Measurements from ENCODE around the gene PNPLA1.
A peak's percentile ranks its signal among the peaks of the same experiment; 100 is the strongest.

The PNPLA1 gene

GRCh38 chr6:36280983-36281382 is 11.1 kb downstream of the PNPLA1 start:
- ChIA-PET POLR2A (interaction anchor here (0.7 kb wide), 1 partner anchor 8 kb away, joined by 4 read pairs; no protein-coding TSS in a partner anchor), CTCF (interaction anchor here (0.6 to 2.0 kb wide), 4 partner anchors 8 to 593 kb away, joined by 3 to 16 read pairs (median 4); no protein-coding TSS in a partner anchor)
- no peaks in the 10 kb centered on the region for H3K9me3 ChIP-seq (ENCODE audit: control insufficient read depth, insufficient read depth, low read depth, low read length)
- TF ChIP-seq PRDM10 (tag by site-specific recombination; IDR thresholded peaks at IDR 0.05): no peak
- TF ChIP-seq EGR2 (tag by site-specific recombination; IDR thresholded peaks at IDR 0.05; ENCODE audit: low read depth): peak; percentile 71; the same call in 1 of the 2 replicates
- no peak for TF ChIP-seq ZNF335 (tag by site-specific recombination; conservative IDR thresholded peaks at IDR 0.05)
- no peak for TF ChIP-seq ZNF830 (tag by site-specific recombination; IDR thresholded peaks at IDR 0.05; ENCODE audit: low read depth)
- TF ChIP-seq HOXD13 (CRISPR knock-in tag; IDR thresholded peaks at IDR 0.05; ENCODE audit: borderline replicate concordance): no peak
- TF ChIP-seq ZFHX2 (tag by site-specific recombination; conservative IDR thresholded peaks at IDR 0.05): peak; percentile 87
- TF ChIP-seq YY1 (tag by site-specific recombination; IDR thresholded peaks at IDR 0.05): no peak
- H3K4me1 ChIP-seq (ENCODE audit: control insufficient read depth, insufficient read depth, low read length): no peaks in the 10 kb centered on the region
- no peak overlapping the region for H3K4me3 ChIP-seq (ENCODE audit: low read depth, low read length)
- no peaks in the 10 kb centered on the region for H3K36me3 ChIP-seq (ENCODE audit: control insufficient read depth in 2 of 2, insufficient read depth in 1 of 2, low read length in 2 of 2)
- no peak overlapping the region for H3K27ac ChIP-seq (ENCODE audit: extremely low read depth, low read depth, low read length)

DNA sequence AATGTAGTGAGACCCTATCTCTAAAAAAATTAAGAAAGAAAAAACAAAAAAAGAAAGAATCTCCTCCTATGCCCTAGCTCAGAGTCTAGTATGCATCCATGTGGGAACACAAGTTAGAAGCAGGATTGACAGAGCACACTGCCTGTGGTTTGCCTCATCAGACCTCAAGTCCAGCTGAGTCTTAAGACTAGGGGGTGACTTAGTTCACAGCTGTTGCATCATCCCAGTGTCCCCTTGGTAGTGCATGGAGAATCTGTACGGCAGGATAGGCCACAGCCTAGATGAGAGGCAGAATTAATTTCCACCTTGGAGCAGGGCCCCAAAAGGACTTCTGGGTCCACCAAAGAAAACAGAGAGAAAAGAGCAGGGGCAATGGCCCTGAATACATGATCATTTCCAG is 13.7 kb downstream of the PNPLA1 start:
- no peaks in the 10 kb centered on the region for H3K36me3 ChIP-seq (ENCODE audit: control insufficient read depth in 2 of 2, insufficient read depth in 1 of 2, low read length in 2 of 2)
- TF ChIP-seq ZNF660 (tag by site-specific recombination; IDR thresholded peaks at IDR 0.05): no peak
- TF ChIP-seq ZNF121 (tag by site-specific recombination; IDR thresholded peaks at IDR 0.05): peak; percentile 68; the same call in 1 of the 2 replicates
- no peak overlapping the region for H3K4me3 ChIP-seq (ENCODE audit: low read depth, low read length)
- H3K9me3 ChIP-seq (ENCODE audit: control insufficient read depth, insufficient read depth, low read depth, low read length): no peaks in the 10 kb centered on the region
- no peak overlapping the region for H3K27ac ChIP-seq (ENCODE audit: extremely low read depth, low read depth, low read length)
- H3K4me1 ChIP-seq (ENCODE audit: control insufficient read depth, insufficient read depth, low read length): peaks cover 8% of the 10 kb centered on the region
- CTCF ChIA-PET: interaction anchor here (0.6 to 1.7 kb wide), 3 partner anchors 19 to 169 kb away, joined by 3 to 7 read pairs (median 4); no protein-coding TSS in a partner anchor
- POLR2A ChIA-PET: interaction anchor here (0.5 kb wide), 1 partner anchor 322 kb away, joined by 3 read pairs; no protein-coding TSS in a partner anchor

- no peak overlapping the region for H3K27ac ChIP-seq (ENCODE audit: extremely low read depth, low read depth, low read length)
- ChIA-PET POLR2A (interaction anchor here (0.6 kb wide), 1 partner anchor 44 kb away, joined by 3 read pairs; no protein-coding TSS in a partner anchor), CTCF (interaction anchor here (11.4 kb wide), 1 partner anchor 19 kb away, joined by 142 read pairs; no protein-coding TSS in a partner anchor)
- H3K4me3 ChIP-seq (ENCODE audit: low read depth, low read length): no peak overlapping the region
- no peaks in the 10 kb centered on the region for H3K36me3 ChIP-seq (ENCODE audit: control insufficient read depth in 2 of 2, insufficient read depth in 1 of 2, low read length in 2 of 2)
- H3K9me3 ChIP-seq (ENCODE audit: control insufficient read depth, insufficient read depth, low read depth, low read length): no peaks in the 10 kb centered on the region
- TF ChIP-seq ZNF366 (tag by site-specific recombination; conservative IDR thresholded peaks at IDR 0.05) (peak; percentile 91), ZNF837 (tag by site-specific recombination; IDR thresholded peaks at IDR 0.05) (no peak)
- peaks cover 8% of the 10 kb centered on the region for H3K4me1 ChIP-seq (ENCODE audit: control insufficient read depth, insufficient read depth, low read length)
Measured at GRCh38 chr6:36284359-36284758, 14.5 kb downstream of the PNPLA1 start.

DNA sequence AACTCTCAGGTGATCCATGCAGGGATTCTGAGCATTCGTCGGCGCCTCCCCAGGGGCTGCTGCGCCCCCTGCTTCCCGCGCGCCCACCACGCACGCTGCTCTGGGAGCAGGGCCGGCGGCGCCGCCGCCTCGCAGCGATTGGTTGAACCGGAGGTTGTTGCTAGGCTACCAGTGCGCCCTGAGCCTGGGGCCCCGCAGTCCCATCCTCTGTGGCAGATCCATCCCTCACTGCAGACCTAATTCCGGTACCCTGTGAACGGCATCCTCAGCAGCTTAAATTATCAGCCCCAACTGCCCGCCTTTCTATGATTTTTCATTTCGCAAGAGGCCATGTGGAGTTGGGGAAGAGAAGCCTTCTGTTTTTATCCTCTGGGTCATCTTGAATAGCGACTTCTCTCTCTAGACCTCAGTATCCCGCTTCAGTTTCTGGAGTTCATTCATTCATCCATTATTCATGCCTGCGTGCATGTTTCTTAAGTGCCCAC is 15.4 kb downstream of the PNPLA1 start:
- H3K4me3 ChIP-seq (ENCODE audit: low read depth, low read length): no peak overlapping the region
- ChIA-PET CTCF (interaction anchor here (11.4 kb wide), 1 partner anchor 18 kb away, joined by 142 read pairs; no protein-coding TSS in a partner anchor), POLR2A (no interaction called here)
- H3K9me3 ChIP-seq (ENCODE audit: control insufficient read depth, insufficient read depth, low read depth, low read length): no peaks in the 10 kb centered on the region
- no peaks in the 10 kb centered on the region for H3K36me3 ChIP-seq (ENCODE audit: control insufficient read depth in 2 of 2, insufficient read depth in 1 of 2, low read length in 2 of 2)
- H3K4me1 ChIP-seq (ENCODE audit: control insufficient read depth, insufficient read depth, low read length): peaks cover 8% of the 10 kb centered on the region
- no peak overlapping the region for H3K27ac ChIP-seq (ENCODE audit: extremely low read depth, low read depth, low read length)
- TF ChIP-seq ZNF701 (tag by site-specific recombination; IDR thresholded peaks at IDR 0.05) (no peak), KLF17 (tag by site-specific recombination; IDR thresholded peaks at IDR 0.05) (no peak), ZNF24 (tag by site-specific recombination; IDR thresholded peaks at IDR 0.05) (no peak), KLF9 (tag by site-specific recombination; IDR thresholded peaks at IDR 0.05; ENCODE audit: low read depth) (no peak), ZBTB10 (tag by site-specific recombination; IDR thresholded peaks at IDR 0.05) (no peak), HOXD13 (CRISPR knock-in tag; IDR thresholded peaks at IDR 0.05; ENCODE audit: borderline replicate concordance) (no peak), ZFP37 (tag by site-specific recombination; IDR thresholded peaks at IDR 0.05) (no peak), ZNF571 (tag by site-specific recombination; IDR thresholded peaks at IDR 0.05) (no peak), ZNF16 (tag by site-specific recombination; IDR thresholded peaks at IDR 0.05; ENCODE audit: low read depth) (no peak)

All from HEK293 (cell line).